CD4-positive, alpha-beta T cell (primary cell): ENCODE measurements around the gene NUDT19. TPM values are rescaled to one million over a fixed set of nuclear protein-coding genes. Genes with fewer than 3 reads are reported as not detected.
A peak's percentile ranks its signal among the peaks of the same experiment; 100 is the strongest.
"Not testable (repeated sequence)": the region's sequence is repeated elsewhere in the genome, so short reads cannot be mapped to it uniquely, and the experiment has no call there.

ENCODE experiments used
- ATAC-seq: fragments of 200-7000 bp; cut with Tn5 transposase; one replicate; pipeline ENCODE4 v1.10.0; 2022; ENCODE audit warnings: mild to moderate bottlenecking; ENCODE audit not compliant: poor library complexity
- CTCF ChIA-PET: fragments of 350-600 bp; sonication (Branson Sonifier 250); formaldehyde crosslinking; loops from one replicate; lab custom pipeline; 2021; ENCODE audit warnings: antibody characterized with exemption, inconsistent platforms; lab: Charles Lee
- POLR2A ChIA-PET: fragments of 350-600 bp; sonication (Branson Sonifier 250); formaldehyde crosslinking; loops from one replicate; lab custom pipeline; 2021; ENCODE audit warnings: antibody characterized with exemption, inconsistent platforms; lab: Charles Lee
- DNase-seq, 14 experiments: peaks; one replicate each; pipeline ENCODE4 v3.0.0-alpha.2; 2013 to 2020; ENCODE audit warnings: mixed read lengths in 2 of 14
- H3K27ac ChIP-seq, 2 donors: one replicate each; pipeline versions ENCODE4 v1.5.1 to v1.7.0; 2013; ENCODE audit warnings: low read length in 2 of 2, low read depth in 1 of 2, mild to moderate bottlenecking in 1 of 2
- H3K27me3 ChIP-seq, 2 experiments: 1 replicate in 1 of 2; 2 replicates in 1 of 2; pipeline versions ENCODE4 v1.6.1 to v1.7.0; 2013; ENCODE audit warnings: low read length in 2 of 2, control low read depth in 1 of 2, mild to moderate bottlenecking in 1 of 2, moderate library complexity in 1 of 2; ENCODE audit not compliant: insufficient read depth in 2 of 2, control insufficient read depth in 1 of 2
- H3K36me3 ChIP-seq: one replicate; pipeline ENCODE4 v1.6.1; 2013; ENCODE audit warnings: low read length, control low read depth; ENCODE audit not compliant: insufficient read depth
- H3K4me1 ChIP-seq: one replicate; pipeline ENCODE4 v1.6.1; 2013; ENCODE audit warnings: low read length, control low read depth; ENCODE audit not compliant: insufficient read depth
- H3K4me3 ChIP-seq: one replicate; pipeline ENCODE4 v1.5.1; 2013; ENCODE audit warnings: mild to moderate bottlenecking, low read length, moderate library complexity
- H3K9me3 ChIP-seq, 2 experiments: 1 replicate in 1 of 2; 2 replicates in 1 of 2; pipeline versions ENCODE4 v1.6.1 to v1.7.0; 2013; ENCODE audit warnings: low read length in 2 of 2, mild to moderate bottlenecking in 2 of 2, control low read depth in 1 of 2, moderate library complexity in 1 of 2; ENCODE audit not compliant: control insufficient read depth in 1 of 2, insufficient read depth in 1 of 2
- H3K27ac Mint-ChIP-seq: one replicate; pipeline ENCODE4 v1.8.0; 2020; ENCODE audit warnings: mixed read lengths
- H3K27me3 Mint-ChIP-seq: one replicate; pipeline ENCODE4 v1.8.0; 2021; ENCODE audit warnings: mixed read lengths
- H3K36me3 Mint-ChIP-seq: one replicate; pipeline ENCODE4 v1.8.0; 2021; ENCODE audit warnings: low read depth, mixed read lengths
- H3K4me1 Mint-ChIP-seq: one replicate; pipeline ENCODE4 v1.8.0; 2021; ENCODE audit warnings: low read depth, mixed read lengths
- H3K4me3 Mint-ChIP-seq: one replicate; pipeline ENCODE4 v1.8.0; 2020; ENCODE audit warnings: mild to moderate bottlenecking, mixed read lengths
- H3K9me3 Mint-ChIP-seq: one replicate; pipeline ENCODE4 v1.8.0; 2020; ENCODE audit warnings: mixed read lengths
- intact Hi-C, 2 experiments: fragments of 100-400 bp; cut with DNase I in 1 of 2; cut with micrococcal nuclease in 1 of 2; formaldehyde crosslinking; loops; one replicate each; pipeline versions ENCODE4 v1.15.1 to v1.9.0; 2023 to 2025; cut with DNase I, micrococcal nuclease
- total RNA-seq, 174 experiments: library from RNA in 2 of 174; stranded (reverse) in 2 of 174; gene quantifications; one replicate each; pipeline ENCODE4 v1.2.3 and lab custom pipeline; 2021 to 2026
- TF ChIP-seq, protein P1 (sequence below): fragments of 200-600 bp; IDR thresholded peaks from one replicate; pipeline ENCODE4 v1.8.0; 2022; ENCODE audit warnings: antibody characterized with exemption, mild to moderate bottlenecking

The NUDT19 gene
- total RNA-seq, 2 experiments from 2014 or later = 7.9 to 8.2 TPM

DNA sequence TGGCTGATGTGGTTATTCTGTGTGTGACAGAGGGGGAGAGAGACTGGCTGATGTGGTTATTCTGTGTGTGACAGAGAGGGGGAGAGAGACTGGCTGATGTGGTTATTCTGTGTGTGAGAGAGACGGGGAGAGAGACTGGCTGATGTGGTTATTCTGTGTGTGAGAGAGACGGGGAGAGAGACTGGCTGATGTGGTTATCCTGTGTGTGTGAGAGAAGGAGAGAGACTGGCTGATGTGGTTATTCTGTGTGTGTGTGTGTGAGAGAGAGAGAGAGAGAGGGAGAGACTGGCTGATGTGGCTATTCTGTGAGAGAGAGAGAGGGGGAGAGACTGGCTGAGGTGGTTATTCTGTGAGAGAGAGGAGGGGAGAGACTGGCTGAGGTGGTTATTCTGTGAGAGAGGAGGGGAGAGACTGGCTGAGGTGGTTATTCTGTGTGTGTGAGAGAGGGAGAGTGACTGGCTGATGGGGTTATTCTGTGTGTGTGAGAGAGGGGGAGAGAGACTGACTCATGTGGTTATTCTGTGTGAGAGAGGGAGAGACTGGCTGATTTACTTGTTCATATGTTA is 55.1 kb downstream of the NUDT19 start:
- H3K27ac Mint-ChIP-seq, CTCF ChIA-PET, H3K4me3 Mint-ChIP-seq, H3K9me3 Mint-ChIP-seq, POLR2A ChIA-PET, H3K36me3 Mint-ChIP-seq, H3K9me3 ChIP-seq, H3K4me3 ChIP-seq, H3K27ac ChIP-seq, H3K36me3 ChIP-seq, H3K27me3 ChIP-seq: not testable (repeated sequence)
- Mint-ChIP-seq H3K4me1 (peaks cover 16% of the 10 kb centered on the region), H3K27me3 (peaks cover 17% of the 10 kb centered on the region)
- ATAC-seq (peak; percentile 83), DNase-seq (peak in 9 of 14 experiments; percentile 12 to 88 (median 33))
- peaks cover 28% of the 10 kb centered on the region for H3K4me1 ChIP-seq
- intact Hi-C loops = loop anchor here (1.0 to 10.0 kb wide), 4 partner anchors 46 to 166 kb away; partner anchors contain the start of genes NUDT19 (in 1 of the 2) and PDCD5 (in 1 of the 2)

DNA sequence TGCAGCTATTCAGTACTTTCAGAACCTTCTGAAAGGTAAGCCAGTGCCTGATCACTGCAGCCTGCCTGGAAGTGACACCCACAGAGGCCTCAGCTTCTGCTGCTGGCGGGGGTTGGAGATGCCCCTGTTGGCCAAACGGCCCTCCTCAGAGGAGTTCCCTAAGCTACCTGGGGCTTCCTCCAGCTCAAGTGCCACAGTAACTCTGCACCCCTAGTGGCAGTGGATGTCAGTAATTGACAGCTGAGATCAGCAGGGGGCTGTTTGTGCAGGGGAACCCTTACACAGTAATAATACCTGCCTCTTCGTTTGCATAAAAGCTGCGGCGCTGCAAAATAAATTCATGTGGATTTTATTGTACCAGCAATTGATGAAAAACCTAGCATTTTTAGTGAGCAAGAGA is 56.9 kb downstream of the NUDT19 start:
- ChIA-PET CTCF (interaction anchor here (0.5 kb wide), 1 partner anchor 15 kb away, joined by 3 read pairs; no protein-coding TSS in a partner anchor), POLR2A (interaction anchor here (1.0 to 2.1 kb wide), 3 partner anchors 45 to 73 kb away, joined by 3 to 8 read pairs (median 8); partner anchors contain the start of genes ANKRD27, NUDT19 and RGS9BP)
- H3K9me3 Mint-ChIP-seq = no peaks in the 10 kb centered on the region
- intact Hi-C loops = loop anchor here (5.0 to 10.0 kb wide), 2 partner anchors 44 to 54 kb away; partner anchors contain the start of gene NUDT19 (in 1 of the 2)
- peaks cover 28% of the 10 kb centered on the region for H3K4me1 ChIP-seq
- no peaks in the 10 kb centered on the region for H3K36me3 ChIP-seq
- no peak overlapping the region for H3K4me3 ChIP-seq
- peaks cover 20% of the 10 kb centered on the region for H3K27me3 Mint-ChIP-seq
- peaks cover 3 to 5% of the 10 kb centered on the region in 2 experiments for H3K27me3 ChIP-seq
- no peak overlapping the region for H3K27ac ChIP-seq
- no peaks in the 10 kb centered on the region for H3K36me3 Mint-ChIP-seq
- H3K4me1 Mint-ChIP-seq = peaks cover 16% of the 10 kb centered on the region
- peak in 9 of 14 experiments; percentile 8 to 55 (median 17) for DNase-seq
- peaks cover 0 to 8% of the 10 kb centered on the region in 2 experiments for H3K9me3 ChIP-seq
- H3K27ac Mint-ChIP-seq = peak overlapping the region; percentile 16
- H3K4me3 Mint-ChIP-seq = no peak overlapping the region
- TF ChIP-seq, protein P1, sequence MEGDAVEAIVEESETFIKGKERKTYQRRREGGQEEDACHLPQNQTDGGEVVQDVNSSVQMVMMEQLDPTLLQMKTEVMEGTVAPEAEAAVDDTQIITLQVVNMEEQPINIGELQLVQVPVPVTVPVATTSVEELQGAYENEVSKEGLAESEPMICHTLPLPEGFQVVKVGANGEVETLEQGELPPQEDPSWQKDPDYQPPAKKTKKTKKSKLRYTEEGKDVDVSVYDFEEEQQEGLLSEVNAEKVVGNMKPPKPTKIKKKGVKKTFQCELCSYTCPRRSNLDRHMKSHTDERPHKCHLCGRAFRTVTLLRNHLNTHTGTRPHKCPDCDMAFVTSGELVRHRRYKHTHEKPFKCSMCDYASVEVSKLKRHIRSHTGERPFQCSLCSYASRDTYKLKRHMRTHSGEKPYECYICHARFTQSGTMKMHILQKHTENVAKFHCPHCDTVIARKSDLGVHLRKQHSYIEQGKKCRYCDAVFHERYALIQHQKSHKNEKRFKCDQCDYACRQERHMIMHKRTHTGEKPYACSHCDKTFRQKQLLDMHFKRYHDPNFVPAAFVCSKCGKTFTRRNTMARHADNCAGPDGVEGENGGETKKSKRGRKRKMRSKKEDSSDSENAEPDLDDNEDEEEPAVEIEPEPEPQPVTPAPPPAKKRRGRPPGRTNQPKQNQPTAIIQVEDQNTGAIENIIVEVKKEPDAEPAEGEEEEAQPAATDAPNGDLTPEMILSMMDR = peak; percentile 16
- ATAC-seq = peak; percentile 18

DNA sequence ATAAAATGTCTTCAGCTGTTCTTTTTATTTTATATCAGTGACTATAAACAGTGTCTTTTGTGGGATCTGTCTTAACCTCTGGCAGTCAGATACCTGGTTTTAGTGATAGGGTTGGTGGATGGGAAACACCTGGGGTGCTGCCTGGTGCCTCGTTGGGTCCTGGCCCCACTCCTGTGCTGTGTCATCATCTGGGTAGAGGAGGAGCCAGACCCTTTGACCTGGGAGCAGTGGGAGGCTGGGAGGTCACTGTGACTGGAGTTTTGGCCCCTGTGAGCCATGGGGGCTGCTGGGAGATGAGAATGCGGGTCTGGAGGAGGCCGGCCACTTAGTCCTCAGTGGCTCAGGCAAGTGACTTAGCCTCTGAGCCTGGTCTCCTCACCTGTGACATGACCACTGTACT is 57.3 kb downstream of the NUDT19 start:
- Histone ChIP-seq H3K9me3 (peaks cover 0 to 8% of the 10 kb centered on the region in 2 experiments), H3K4me1 (peaks cover 26% of the 10 kb centered on the region), H3K27me3 (peaks cover 3 to 5% of the 10 kb centered on the region in 2 experiments), H3K27ac (no peak overlapping the region), H3K4me3 (no peak overlapping the region), H3K36me3 (no peaks in the 10 kb centered on the region)
- intact Hi-C loops = loop anchor here (5.0 to 10.0 kb wide), 2 partner anchors 43 to 54 kb away; partner anchors contain the start of gene NUDT19 (in 1 of the 2)
- ATAC-seq = no peak
- DNase-seq = no peak
- ChIA-PET CTCF (interaction anchor here (0.5 kb wide), 1 partner anchor 16 kb away, joined by 3 read pairs; no protein-coding TSS in a partner anchor), POLR2A (interaction anchor here (1.0 to 2.1 kb wide), 2 partner anchors 58 to 74 kb away, joined by 3 to 8 read pairs; partner anchors contain the start of genes ANKRD27, NUDT19 and RGS9BP)
- Mint-ChIP-seq H3K27me3 (peaks cover 24% of the 10 kb centered on the region), H3K4me1 (peaks cover 16% of the 10 kb centered on the region), H3K27ac (no peak overlapping the region), H3K9me3 (no peaks in the 10 kb centered on the region), H3K4me3 (no peak overlapping the region), H3K36me3 (no peaks in the 10 kb centered on the region)
- TF ChIP-seq, protein P1 = no peak
